Stimulated activated CD8-positive, alpha-beta memory T cell treated with anti-CD3 and anti-CD28 coated beads, Interleukin-4, amount 100 ng/mL, for 1 hour (primary cell): ENCODE measurements around the gene ECI1.

Experiments used
- DNase-seq, 2 donors: peaks; one replicate each; pipeline ENCODE4 v3.0.0-alpha.2; 2020; ENCODE audit warnings: low read depth in 2 of 2, low spot score in 1 of 2

The ECI1 gene, protein sequence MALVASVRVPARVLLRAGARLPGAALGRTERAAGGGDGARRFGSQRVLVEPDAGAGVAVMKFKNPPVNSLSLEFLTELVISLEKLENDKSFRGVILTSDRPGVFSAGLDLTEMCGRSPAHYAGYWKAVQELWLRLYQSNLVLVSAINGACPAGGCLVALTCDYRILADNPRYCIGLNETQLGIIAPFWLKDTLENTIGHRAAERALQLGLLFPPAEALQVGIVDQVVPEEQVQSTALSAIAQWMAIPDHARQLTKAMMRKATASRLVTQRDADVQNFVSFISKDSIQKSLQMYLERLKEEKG

GRCh38 chr16:2251296-2252111 lies at the start of gene ECI1:
Gene ECI1 (minus strand): TSS chr16:2251587. CDS start chr16:2251566, 21 bp downstream.
- DNase-seq, result peak; percentile 63 to 66

DNA sequence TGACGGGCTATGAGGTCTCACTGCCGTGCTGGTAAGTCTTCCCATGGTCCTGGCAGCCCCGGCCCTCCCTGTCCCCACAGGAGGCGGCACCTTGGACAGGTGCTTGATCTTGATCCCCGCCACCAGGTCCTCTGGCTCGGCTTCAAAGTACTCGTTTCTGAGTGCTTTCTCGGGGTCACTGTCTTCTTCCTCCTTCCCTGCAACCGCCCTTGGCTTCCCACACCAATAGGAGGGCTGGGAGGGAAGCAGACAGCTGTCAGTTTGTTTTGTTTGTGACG lies 48.5 kb upstream of the ECI1 start:
- DNase-seq, result no peak

GRCh38 chr16:2299121-2299914 lies 47.9 kb upstream of the ECI1 start:
- DNase-seq, result no peak

GRCh38 chr16:2298621-2299020 lies 47.2 kb upstream of the ECI1 start:
- no peak for DNase-seq

- no peak for DNase-seq
Measured at GRCh38 chr16:2297506-2297860, 46.1 kb upstream of the ECI1 start.

GRCh38 chr16:2296661-2297505 lies 45.5 kb upstream of the ECI1 start:
- DNase-seq, result no peak

DNA sequence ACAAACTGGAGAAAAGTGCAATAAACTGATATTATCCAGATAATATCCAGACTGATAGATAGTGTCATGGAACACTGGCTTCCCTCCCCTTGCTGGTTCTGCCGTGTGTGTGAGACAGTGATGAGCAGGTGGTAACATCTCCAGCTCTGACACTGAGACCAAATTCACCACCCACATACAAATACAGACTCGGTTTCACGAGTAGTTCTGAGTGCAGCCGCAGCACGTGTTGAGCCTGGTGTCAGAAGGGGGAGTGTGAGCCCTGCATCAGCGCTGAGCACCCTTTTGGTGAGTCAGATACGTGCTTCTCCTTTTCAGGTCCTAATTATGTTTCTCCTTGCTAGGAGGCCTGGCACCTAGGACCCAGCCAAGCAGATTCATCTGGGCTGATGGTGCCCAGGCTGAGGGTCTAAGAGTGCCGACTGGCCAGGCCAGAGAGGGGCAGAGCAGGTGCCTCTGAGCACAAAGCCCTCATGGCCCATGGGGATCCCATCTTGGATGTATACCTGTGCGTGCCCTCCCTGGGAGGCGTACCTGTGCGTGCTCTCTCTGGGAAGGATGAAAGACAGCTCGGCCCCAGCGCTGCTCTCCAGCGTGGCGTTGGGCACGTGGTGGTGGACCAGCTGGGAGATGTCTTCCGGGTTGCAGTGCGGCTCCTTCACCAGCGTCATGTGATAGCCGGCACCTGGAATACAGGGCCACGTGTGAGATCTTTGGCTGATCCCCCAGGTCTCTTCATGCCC lies 43.8 kb upstream of the ECI1 start:
- DNase-seq, result no peak

GRCh38 chr16:2292221-2292620 lies 40.8 kb upstream of the ECI1 start:
- DNase-seq, result no peak

DNA sequence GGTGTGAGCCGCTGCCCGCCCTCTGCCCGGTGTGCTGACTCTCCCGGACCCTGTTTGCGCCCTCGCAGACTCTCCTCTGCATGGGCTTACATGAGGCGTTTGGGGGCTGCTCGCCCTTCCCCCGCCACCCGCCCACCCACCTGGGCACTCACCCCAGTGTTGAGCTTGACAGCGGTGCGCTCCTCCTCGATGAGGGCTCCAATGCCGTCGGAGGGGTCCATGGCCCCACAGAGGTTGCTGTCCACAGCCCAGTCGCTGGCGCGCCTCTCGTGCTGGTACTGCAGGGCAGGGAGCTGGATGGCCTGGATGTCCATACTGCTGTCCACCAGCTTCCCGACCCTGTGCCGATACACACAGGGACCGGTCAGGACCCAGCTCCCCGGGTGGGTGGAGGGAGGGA lies 37.9 kb upstream of the ECI1 start:
- no peak for DNase-seq

DNA sequence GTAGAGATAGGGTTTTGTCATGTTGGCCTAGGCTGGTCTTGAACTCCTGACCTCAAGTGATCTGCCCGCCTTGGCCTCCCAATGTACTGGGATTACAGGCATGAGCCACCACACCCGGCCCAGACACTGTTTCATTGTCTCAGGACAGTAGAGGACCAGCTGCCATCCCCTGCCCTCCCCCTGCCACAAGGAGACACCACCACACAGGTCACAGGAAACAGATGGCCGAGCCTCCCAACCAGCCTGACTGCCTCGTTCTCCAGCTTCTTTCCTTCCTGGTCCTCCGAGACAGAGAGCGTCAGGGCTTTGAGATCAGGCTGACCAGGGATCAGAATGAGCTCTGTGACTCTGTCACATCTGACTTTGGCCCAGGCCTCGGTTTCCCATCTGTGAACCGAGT lies 37.3 kb upstream of the ECI1 start:
- no peak for DNase-seq

- DNase-seq, result no peak
Measured at GRCh38 chr16:2287916-2288547, 36.6 kb upstream of the ECI1 start.

DNA sequence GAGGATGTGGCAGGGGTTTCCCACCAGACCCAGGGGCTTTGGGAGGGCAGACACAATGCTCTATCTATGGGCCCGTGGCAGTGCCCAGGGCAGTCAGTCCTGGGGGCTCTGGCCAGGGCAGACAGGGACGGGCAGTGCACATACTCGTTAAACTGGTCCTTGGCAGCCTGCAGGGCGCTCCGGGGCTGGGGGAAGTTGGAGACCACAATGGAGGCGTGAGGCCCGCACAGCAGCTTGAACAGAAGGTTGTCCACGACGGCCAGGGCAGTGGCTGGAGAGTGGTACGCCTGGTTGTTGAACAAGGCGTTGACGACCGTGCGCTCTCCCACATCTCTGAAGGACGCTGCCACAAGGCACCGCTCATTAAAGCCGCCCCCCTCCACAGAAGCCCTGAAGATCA lies 35.2 kb upstream of the ECI1 start:
- no peak for DNase-seq

- DNase-seq, result no peak
Measured at GRCh38 chr16:2285731-2286191, 34.4 kb upstream of the ECI1 start.

GRCh38 chr16:2284797-2285576 lies 33.6 kb upstream of the ECI1 start:
- no peak for DNase-seq

DNA sequence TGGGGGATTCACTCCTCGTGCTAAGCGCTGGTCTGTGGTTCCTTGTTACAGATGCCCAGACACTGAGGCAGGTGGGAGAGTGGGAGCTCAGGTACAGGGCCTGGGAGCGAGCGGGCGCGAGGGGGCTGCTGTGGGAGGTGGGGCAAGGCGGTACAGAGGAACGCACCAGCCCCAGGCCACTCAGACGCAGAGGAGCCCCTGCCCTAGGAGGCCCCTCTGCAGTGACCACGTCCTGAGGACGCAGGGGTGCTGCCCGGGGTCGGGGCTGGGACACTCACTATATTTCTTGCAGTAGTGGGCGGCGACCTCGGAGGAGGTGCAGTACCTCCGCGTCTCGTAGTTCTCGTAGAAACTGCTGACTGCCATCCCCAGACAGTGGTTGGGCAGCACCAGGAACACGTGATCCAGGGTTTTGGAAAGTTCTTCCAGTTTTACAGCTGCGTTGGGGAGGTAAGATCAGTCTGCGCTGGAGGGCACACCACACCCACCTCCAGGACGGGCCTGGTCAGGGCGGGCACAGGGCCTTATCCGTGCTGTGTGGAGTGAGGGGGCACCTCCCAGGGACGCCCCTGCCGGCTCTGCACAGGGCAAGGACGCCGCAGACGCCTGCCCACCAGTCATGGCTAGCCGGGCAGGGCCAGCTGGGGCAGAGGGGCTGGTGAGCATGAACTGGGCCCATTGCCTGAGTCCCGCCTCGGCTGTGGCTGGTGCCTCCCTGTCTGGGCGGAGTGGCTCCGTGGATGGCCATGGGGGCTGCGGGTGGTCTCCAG lies 32.8 kb upstream of the ECI1 start:
- no peak for DNase-seq

- DNase-seq, result no peak
Measured at GRCh38 chr16:2282866-2283555, 31.6 kb upstream of the ECI1 start.

DNA sequence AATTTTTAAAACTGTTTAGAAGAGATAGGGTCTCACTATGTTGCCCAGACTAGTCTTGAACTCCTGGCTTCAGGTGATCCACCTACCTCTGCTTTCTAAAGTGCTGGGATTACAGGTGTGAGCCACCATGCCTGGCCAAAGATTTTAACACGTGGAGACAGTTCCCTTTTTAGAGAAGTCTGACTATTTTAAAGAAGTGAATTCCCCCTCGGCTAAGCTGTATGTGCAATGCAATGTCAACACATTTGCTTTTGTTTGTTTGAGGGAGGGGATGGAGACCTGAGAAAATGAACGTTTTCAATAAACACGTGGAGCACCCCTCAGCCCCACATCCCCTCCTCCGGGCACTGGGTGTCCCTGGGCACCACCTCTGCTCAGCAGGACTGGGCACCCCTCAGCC lies 30.9 kb upstream of the ECI1 start:
- DNase-seq, result no peak
